AG09309 (cell line): ENCODE measurements around the gene MSX1.
"Not testable (repeated sequence)": the region's sequence is repeated elsewhere in the genome, so short reads cannot be mapped to it uniquely, and the experiment has no call there.

Experiments used
- DNase-seq: peaks from one replicate; pipeline ENCODE4 v3.0.0-alpha.2; 2010; ENCODE audit warnings: low read depth
- H3K4me3 ChIP-seq: 2 replicates; pipeline ENCODE4 v1.5.1; 2011; ENCODE audit warnings: mild to moderate bottlenecking, low read depth, low read length, moderate library complexity; ENCODE audit not compliant: control insufficient read depth
- CTCF ChIP-seq: IDR thresholded peaks from 2 replicates; pipeline ENCODE4 v1.5.1; 2011; ENCODE audit warnings: mild to moderate bottlenecking, low read depth, low read length, inconsistent platforms; ENCODE audit not compliant: insufficient read depth, control insufficient read depth; ENCODE audit errors: missing control alignments

The MSX1 gene

GRCh38 chr4:4820261-4820660 is 39.2 kb upstream of the MSX1 start:
- TF ChIP-seq CTCF: no peak
- no peak for DNase-seq
- H3K4me3 ChIP-seq: no peak overlapping the region

- H3K4me3 ChIP-seq: no peak overlapping the region
- DNase-seq: no peak
- no peak for TF ChIP-seq CTCF
Observed at GRCh38 chr4:4820739-4821138, 38.7 kb upstream of the MSX1 start.

GRCh38 chr4:4821577-4821976 is 37.9 kb upstream of the MSX1 start:
- TF ChIP-seq CTCF: no peak
- DNase-seq: no peak
- H3K4me3 ChIP-seq: no peak overlapping the region

GRCh38 chr4:4822286-4822685 is 37.2 kb upstream of the MSX1 start:
- not testable (repeated sequence) for H3K4me3 ChIP-seq, DNase-seq

- no peak overlapping the region for H3K4me3 ChIP-seq
- no peak for DNase-seq
- TF ChIP-seq CTCF: no peak
Observed at GRCh38 chr4:4823621-4824162, 35.8 kb upstream of the MSX1 start.

GRCh38 chr4:4824232-4824631 is 35.2 kb upstream of the MSX1 start:
- H3K4me3 ChIP-seq: no peak overlapping the region
- no peak for TF ChIP-seq CTCF
- no peak for DNase-seq

- TF ChIP-seq CTCF: no peak
- H3K4me3 ChIP-seq: no peak overlapping the region
Observed at GRCh38 chr4:4825431-4825830, 34.0 kb upstream of the MSX1 start.

More at GRCh38 chr4:4825431-4825830, 34.0 kb upstream of the MSX1 start:
- DNase-seq: no peak
